ENCODE results near the gene HOXB7.

The HOXB7 gene

DNA sequence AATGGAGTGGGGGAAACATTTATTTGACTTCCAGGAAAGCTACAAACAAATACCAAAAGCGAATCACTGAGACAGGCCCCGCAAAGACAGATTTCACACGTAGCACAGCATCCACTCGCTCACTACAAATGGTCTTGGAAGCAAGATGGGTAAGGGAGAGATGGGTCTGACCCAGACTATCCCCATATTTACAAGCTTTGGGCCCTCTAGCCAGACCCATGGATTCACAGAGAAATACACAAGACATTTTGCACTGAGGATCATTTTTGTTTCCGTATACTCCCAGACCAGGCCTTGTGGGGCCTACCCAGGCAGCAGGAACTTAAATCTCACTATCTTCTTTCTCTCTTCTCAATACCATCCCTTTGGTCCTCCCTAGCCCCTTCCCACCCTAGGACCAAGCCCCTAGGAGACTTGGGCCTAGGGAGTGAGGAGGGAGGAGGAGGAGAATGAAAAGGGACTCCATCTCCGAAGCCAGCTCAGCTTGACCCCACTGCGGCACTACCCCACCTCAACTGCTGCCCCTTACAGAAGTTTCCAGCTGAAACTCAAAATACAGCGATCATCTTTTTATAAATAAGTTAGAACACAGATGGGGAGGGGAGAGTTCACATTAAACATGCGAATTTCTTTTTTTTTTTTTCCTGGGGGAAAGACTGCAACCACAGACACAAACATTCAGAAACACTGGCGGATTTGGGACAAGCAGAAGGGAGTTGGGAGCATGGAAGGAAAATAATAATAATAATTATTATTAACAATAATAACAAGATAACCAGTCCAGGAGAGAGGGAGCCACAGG lies 19.4 kb downstream of the HOXB7 start:
- Histone ChIP-seq H3K4me3 (ENCODE audit: low read depth, low read length) (no peak overlapping the region), H3K36me3 (no peaks in the 10 kb centered on the region), H3K9me3 (ENCODE audit: severe bottlenecking) (peaks cover 4% of the 10 kb centered on the region), H3K27ac (no peak overlapping the region), H3K27me3 (ENCODE audit: insufficient read depth, low read depth, severe bottlenecking) (peaks cover 95% of the 10 kb centered on the region)
- TF ChIP-seq, protein P1, sequence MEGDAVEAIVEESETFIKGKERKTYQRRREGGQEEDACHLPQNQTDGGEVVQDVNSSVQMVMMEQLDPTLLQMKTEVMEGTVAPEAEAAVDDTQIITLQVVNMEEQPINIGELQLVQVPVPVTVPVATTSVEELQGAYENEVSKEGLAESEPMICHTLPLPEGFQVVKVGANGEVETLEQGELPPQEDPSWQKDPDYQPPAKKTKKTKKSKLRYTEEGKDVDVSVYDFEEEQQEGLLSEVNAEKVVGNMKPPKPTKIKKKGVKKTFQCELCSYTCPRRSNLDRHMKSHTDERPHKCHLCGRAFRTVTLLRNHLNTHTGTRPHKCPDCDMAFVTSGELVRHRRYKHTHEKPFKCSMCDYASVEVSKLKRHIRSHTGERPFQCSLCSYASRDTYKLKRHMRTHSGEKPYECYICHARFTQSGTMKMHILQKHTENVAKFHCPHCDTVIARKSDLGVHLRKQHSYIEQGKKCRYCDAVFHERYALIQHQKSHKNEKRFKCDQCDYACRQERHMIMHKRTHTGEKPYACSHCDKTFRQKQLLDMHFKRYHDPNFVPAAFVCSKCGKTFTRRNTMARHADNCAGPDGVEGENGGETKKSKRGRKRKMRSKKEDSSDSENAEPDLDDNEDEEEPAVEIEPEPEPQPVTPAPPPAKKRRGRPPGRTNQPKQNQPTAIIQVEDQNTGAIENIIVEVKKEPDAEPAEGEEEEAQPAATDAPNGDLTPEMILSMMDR (IDR thresholded peaks at IDR 0.05; ENCODE audit: low read depth, low read length), result no peak
- no peak for DNase-seq

DNA sequence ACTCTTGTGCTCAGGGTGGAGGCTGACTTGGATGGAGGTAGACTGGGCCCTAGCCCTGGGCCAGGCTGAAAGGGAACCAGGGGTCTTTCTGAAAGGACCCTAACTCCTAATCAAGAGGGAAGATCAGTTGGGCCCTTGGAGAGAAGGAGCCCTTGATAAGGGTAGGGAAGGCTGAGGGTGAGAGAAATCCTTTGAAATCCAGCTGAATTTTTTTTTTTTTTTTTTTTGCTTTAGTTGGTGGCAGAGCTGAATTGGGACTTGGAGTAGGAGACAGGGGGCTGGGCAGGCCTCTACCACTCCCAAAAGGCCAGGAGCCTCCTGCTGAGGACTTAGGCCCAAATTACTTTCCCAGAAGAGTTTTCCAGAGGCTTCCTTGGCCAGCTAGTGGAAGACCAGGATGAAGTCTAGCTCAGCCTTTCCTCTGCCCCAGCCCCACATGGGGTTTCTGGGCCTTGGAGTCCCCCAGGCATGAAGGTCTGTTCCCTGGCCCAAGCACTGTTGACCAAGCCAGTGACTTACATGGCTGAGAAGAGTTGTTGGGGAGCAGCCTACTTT lies 20.1 kb downstream of the HOXB7 start:
- H3K36me3 ChIP-seq, result no peaks in the 10 kb centered on the region
- H3K4me3 ChIP-seq (ENCODE audit: low read depth, low read length), result no peak overlapping the region
- H3K27ac ChIP-seq, result no peak overlapping the region
- peaks cover 6% of the 10 kb centered on the region for H3K9me3 ChIP-seq (ENCODE audit: severe bottlenecking)
- DNase-seq, result no peak
- TF ChIP-seq, protein P1 (IDR thresholded peaks at IDR 0.05; ENCODE audit: low read depth, low read length), result no peak
- H3K27me3 ChIP-seq (ENCODE audit: insufficient read depth, low read depth, severe bottlenecking), result peaks cover 95% of the 10 kb centered on the region

DNA sequence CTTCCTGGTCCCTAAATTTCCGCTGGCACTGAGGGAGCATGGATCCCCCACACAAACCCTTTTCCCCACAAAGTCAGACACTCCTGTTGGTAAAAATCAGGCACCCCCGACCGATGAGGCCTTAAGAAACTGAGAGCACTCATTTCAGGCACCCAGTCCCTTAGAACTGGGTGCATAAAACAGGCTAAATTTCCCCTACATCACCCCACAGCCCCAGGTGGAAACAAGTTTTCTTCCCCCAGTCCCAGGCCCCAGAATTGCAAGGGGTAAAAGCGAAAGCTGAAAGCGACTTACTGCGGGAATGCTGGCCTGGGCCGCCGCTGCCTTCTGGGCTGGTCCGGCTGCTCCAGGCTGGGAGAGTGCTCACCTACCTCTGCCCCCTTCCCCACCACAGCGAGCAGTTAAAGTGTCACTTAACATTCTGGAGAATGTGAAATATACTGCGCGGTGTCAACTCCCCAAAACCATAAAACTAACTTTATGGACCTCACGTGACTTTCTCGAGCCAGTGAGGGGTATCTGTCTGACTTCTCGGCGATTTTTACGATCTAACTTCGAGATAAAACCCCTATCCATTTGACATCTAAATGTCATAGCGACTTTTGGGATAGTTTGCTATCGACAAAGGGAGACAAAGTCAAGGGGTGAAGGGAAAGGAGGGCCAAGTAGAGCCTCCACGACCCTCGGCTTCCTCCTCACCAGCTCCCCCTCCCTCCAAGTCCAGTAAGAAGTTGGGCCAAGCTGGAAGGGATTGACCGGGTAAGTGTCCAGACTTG lies 20.8 kb downstream of the HOXB7 start, which contains the start of gene HOXB3:
Gene HOXB3 (minus strand): TSS at position 411 of the 776 bp plus-strand sequence. CDS start 37,767 bp downstream, outside the sequence.
- TF ChIP-seq, protein P1 (IDR thresholded peaks at IDR 0.05; ENCODE audit: low read depth, low read length), result no peak
- no peak within 1 kb of the TSS for H3K4me3 ChIP-seq (ENCODE audit: low read depth, low read length)
- no peak within 1 kb of the TSS for H3K27ac ChIP-seq
- H3K36me3 ChIP-seq, result no peaks in the 10 kb centered on the region
- DNase-seq, result no peak
- peaks cover 6% of the 10 kb centered on the region for H3K9me3 ChIP-seq (ENCODE audit: severe bottlenecking)
- H3K27me3 ChIP-seq (ENCODE audit: insufficient read depth, low read depth, severe bottlenecking), result peaks cover 95% of the 10 kb centered on the region

DNA sequence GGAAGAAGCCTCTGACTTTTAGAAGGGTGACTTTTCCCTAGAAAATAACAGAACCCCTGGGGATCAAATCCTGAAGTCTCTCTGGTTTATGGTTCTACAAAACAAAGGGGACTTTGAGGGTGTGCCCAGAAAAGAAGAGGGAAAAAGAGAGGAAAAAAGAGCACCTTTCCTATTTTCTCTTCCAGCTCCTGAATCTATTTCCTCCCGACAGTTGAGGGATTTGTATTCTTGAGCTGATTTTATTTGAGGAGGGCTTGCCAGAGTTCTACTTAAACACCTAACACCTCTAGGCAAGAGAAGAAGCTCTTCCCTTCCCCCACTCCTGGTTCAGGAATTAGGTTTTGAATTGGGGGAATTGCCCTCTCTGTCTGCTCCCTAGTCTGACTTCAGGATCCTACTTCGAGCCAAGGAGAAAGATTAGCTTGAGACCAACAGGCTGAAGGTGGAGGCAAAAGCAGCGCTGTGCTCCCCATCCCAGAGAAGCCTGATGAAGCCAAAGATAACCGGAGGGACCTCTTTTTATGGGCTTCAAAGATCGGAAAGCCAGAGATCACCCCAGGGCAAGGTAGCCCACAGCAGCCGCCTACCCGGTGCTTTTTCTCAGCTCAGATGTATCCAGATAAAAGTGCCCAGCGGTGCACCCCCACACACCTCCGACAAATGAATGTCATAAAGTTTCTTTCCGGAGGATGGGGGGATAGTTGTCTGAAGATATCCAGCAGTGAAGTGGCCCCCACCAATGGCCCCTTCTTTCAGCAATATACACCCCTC lies 21.6 kb downstream of the HOXB7 start:
- Histone ChIP-seq H3K9me3 (ENCODE audit: severe bottlenecking) (peaks cover 6% of the 10 kb centered on the region), H3K36me3 (no peaks in the 10 kb centered on the region), H3K27ac (no peak overlapping the region), H3K27me3 (ENCODE audit: insufficient read depth, low read depth, severe bottlenecking) (peaks cover 94% of the 10 kb centered on the region), H3K4me3 (ENCODE audit: low read depth, low read length) (no peak overlapping the region)
- TF ChIP-seq, protein P1 (IDR thresholded peaks at IDR 0.05; ENCODE audit: low read depth, low read length), result no peak
- no peak for DNase-seq

DNA sequence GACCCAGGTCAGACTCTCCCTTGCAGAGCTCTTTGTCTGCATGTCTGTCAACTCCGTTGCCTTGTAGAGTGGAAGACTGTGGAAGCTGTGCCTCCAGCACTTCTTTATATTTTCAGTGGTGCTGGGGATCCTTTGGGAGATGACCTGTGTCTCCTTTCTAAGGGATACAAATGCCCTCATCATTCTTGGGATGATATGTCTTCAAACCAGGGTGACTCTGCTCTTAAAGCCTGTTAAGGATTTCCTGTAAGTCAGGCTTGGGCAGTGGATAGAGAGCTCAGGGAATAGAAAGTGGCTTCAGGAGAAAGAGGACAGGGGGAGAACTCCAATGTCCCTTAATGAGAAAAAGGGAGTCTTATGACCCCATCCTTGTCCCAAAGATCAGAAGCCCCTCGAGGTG lies 22.3 kb downstream of the HOXB7 start:
- Histone ChIP-seq H3K4me3 (ENCODE audit: low read depth, low read length) (no peak overlapping the region), H3K27me3 (ENCODE audit: insufficient read depth, low read depth, severe bottlenecking) (peaks cover 97% of the 10 kb centered on the region)

More for the DNA sequence above, 22.3 kb downstream of the HOXB7 start:
- Histone ChIP-seq H3K36me3 (no peaks in the 10 kb centered on the region), H3K27ac (no peak overlapping the region), H3K9me3 (ENCODE audit: severe bottlenecking) (peaks cover 6% of the 10 kb centered on the region)
- DNase-seq, result no peak
- TF ChIP-seq, protein P1 (IDR thresholded peaks at IDR 0.05; ENCODE audit: low read depth, low read length), result no peak
